Type B pancreatic cell (in vitro differentiated cells): Measurements from ENCODE around the gene TMEM167B. TPM values are rescaled to one million over a fixed set of nuclear protein-coding genes. Genes with fewer than 3 reads are reported as not detected.
A peak's percentile ranks its signal among the peaks of the same experiment; 100 is the strongest.

Experiments
- DNase-seq: peaks from one replicate; pipeline ENCODE4 v3.0.0; 2021; ENCODE audit warnings: mixed read lengths; ENCODE audit not compliant: unreplicated experiment; ENCODE audit errors: extremely low spot score
- H3K27ac Mint-ChIP-seq: 2 replicates; pipeline ENCODE4 v1.8.0; 2021; ENCODE audit warnings: mild to moderate bottlenecking, mixed read lengths
- H3K27me3 Mint-ChIP-seq: 2 replicates; pipeline ENCODE4 v1.8.0; 2021; ENCODE audit warnings: mixed read lengths
- H3K36me3 Mint-ChIP-seq: 2 replicates; pipeline ENCODE4 v1.8.0; 2021; ENCODE audit warnings: mixed read lengths
- H3K4me1 Mint-ChIP-seq: one replicate; pipeline ENCODE4 v1.8.0; 2021; ENCODE audit warnings: mixed read lengths; ENCODE audit not compliant: unreplicated experiment
- H3K4me3 Mint-ChIP-seq: 2 replicates; pipeline ENCODE4 v1.8.0; 2021; ENCODE audit warnings: mild to moderate bottlenecking, mixed read lengths
- H3K9me3 Mint-ChIP-seq: 2 replicates; pipeline ENCODE4 v1.8.0; 2021; ENCODE audit warnings: mixed read lengths
- total RNA-seq: library from RNA; stranded (reverse); gene quantifications from 2 replicates; pipeline ENCODE4 v1.2.1, GENCODE V29; 2021; ENCODE audit warnings: low replicate concordance
- TF ChIP-seq, protein P1 (sequence below): fragments of 200-600 bp; sonication (generic); conservative IDR thresholded peaks from 2 replicates; pipeline ENCODE4 v1.5.0; 2021; ENCODE audit warnings: antibody characterized with exemption, mild to moderate bottlenecking

Gene TMEM167B
- total RNA-seq, 1 donor from 2014 or later: 29.6 TPM

DNA sequence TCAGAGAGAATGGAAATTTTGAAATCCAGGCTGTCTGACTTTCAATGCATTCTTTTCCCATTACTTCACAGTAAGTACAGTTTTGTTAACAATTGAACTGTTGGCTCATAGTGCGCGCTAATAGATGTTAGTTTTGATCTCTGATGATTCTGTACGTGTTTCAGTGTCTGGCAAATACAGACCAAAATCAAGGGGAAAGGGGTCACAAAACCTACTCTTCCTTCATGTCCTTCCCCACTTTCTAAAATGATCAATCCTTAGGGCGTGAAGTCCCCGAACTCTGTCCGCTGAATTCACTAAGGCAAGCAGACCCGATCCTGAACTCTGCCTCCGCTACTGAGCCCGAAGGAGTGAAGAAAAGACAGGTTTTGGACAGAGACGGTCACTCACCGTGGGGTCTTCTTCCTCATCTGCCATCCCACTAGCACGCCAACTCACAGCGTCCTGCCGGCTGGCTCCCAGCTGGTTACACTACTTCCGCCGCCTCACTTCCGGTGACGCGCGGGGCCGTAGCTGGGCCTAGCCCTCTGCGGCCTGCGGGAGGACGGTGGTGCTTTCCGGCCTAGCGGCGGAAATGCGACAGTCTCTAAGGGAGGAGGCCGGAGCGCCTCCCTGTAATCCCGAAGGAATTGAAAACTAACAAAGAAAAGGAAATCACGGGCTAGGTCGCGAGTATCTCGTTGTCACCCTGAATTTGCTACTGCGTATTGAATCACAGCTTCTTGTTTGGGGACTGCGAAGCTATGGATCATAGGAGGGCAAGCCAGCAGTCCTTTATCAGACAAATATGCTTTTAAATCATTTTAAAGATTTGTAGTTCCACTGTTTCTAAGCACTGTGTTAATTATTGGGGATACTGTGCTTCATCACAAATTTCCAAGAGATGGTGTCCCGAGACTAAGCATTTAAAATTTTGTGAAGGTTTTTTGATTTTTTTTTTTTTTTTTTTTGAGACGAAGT lies 14.8 kb upstream of the TMEM167B start, which contains the start of gene TAF13:
TAF13 (minus strand) TSS at position 473 of the 960 bp plus-strand sequence; CDS start at position 417, 56 bp downstream.
- DNase-seq: peak; percentile 93
- Mint-ChIP-seq H3K36me3 (peaks cover 11% of the 10 kb centered on the region), H3K4me3 (peak within 1 kb of the TSS; percentile 97), H3K9me3 (no peaks in the 10 kb centered on the region), H3K27ac (peak within 1 kb of the TSS; percentile 98), H3K27me3 (no peaks in the 10 kb centered on the region), H3K4me1 (peaks cover 13% of the 10 kb centered on the region)
- TF ChIP-seq, protein P1, sequence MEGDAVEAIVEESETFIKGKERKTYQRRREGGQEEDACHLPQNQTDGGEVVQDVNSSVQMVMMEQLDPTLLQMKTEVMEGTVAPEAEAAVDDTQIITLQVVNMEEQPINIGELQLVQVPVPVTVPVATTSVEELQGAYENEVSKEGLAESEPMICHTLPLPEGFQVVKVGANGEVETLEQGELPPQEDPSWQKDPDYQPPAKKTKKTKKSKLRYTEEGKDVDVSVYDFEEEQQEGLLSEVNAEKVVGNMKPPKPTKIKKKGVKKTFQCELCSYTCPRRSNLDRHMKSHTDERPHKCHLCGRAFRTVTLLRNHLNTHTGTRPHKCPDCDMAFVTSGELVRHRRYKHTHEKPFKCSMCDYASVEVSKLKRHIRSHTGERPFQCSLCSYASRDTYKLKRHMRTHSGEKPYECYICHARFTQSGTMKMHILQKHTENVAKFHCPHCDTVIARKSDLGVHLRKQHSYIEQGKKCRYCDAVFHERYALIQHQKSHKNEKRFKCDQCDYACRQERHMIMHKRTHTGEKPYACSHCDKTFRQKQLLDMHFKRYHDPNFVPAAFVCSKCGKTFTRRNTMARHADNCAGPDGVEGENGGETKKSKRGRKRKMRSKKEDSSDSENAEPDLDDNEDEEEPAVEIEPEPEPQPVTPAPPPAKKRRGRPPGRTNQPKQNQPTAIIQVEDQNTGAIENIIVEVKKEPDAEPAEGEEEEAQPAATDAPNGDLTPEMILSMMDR: peak; percentile 42

DNA sequence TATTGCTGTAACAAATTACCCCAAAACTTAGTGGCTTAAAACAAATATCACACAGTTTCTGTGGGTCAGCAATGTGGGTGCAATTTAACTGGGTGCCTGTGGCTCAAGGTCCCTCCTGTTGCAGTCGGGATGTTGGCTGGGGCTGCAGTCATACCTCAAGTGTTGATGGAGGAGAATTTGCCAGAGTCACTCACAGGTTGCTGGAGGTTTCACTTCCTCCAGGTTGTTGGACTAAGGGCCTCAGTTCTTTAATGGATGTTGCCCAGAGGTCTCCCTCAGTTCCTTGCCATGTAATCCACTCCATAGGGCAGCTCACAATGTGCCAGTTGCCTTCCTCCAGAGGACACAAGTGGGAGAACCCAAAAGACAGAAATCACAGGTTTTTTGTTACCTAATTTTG lies 12.2 kb upstream of the TMEM167B start:
- peaks cover 13% of the 10 kb centered on the region for H3K4me1 Mint-ChIP-seq
- TF ChIP-seq, protein P1: no peak
- H3K9me3 Mint-ChIP-seq: no peaks in the 10 kb centered on the region
- H3K27me3 Mint-ChIP-seq: no peaks in the 10 kb centered on the region
- H3K4me3 Mint-ChIP-seq: no peak overlapping the region
- no peak overlapping the region for H3K27ac Mint-ChIP-seq
- no peak for DNase-seq
- H3K36me3 Mint-ChIP-seq: peaks cover 4% of the 10 kb centered on the region

- no peak for DNase-seq
- no peak overlapping the region for H3K27ac Mint-ChIP-seq
- TF ChIP-seq, protein P1: no peak
- H3K36me3 Mint-ChIP-seq: peaks cover 4% of the 10 kb centered on the region
- H3K27me3 Mint-ChIP-seq: no peaks in the 10 kb centered on the region
- no peaks in the 10 kb centered on the region for H3K9me3 Mint-ChIP-seq
- no peak overlapping the region for H3K4me3 Mint-ChIP-seq
- peaks cover 13% of the 10 kb centered on the region for H3K4me1 Mint-ChIP-seq
Measured at GRCh38 chr1:109079240-109079622, 11.3 kb upstream of the TMEM167B start.

- H3K36me3 Mint-ChIP-seq: peaks cover 3% of the 10 kb centered on the region
- DNase-seq: no peak
- no peaks in the 10 kb centered on the region for H3K9me3 Mint-ChIP-seq
- TF ChIP-seq, protein P1: no peak
- H3K4me3 Mint-ChIP-seq: no peak overlapping the region
- peak overlapping the region; percentile 51 for H3K27ac Mint-ChIP-seq
- peaks cover 7% of the 10 kb centered on the region for H3K4me1 Mint-ChIP-seq
- no peaks in the 10 kb centered on the region for H3K27me3 Mint-ChIP-seq
Measured at GRCh38 chr1:109080441-109081082, 10.0 kb upstream of the TMEM167B start.

- TF ChIP-seq, protein P1: no peak
- H3K27ac Mint-ChIP-seq: peak overlapping the region; percentile 62
- no peaks in the 10 kb centered on the region for H3K27me3 Mint-ChIP-seq
- no peak for DNase-seq
- H3K9me3 Mint-ChIP-seq: no peaks in the 10 kb centered on the region
- no peak overlapping the region for H3K4me3 Mint-ChIP-seq
- no peaks in the 10 kb centered on the region for H3K4me1 Mint-ChIP-seq
- no peaks in the 10 kb centered on the region for H3K36me3 Mint-ChIP-seq
Measured at GRCh38 chr1:109083501-109083900, 7.1 kb upstream of the TMEM167B start.
